ENCODE data around the gene NEU1. TPM values are rescaled to one million over a fixed set of nuclear protein-coding genes. Genes with fewer than 3 reads are reported as not detected.
A peak's percentile ranks its signal among the peaks of the same experiment; 100 is the strongest.
"Not testable (repeated sequence)": the region's sequence is repeated elsewhere in the genome, so short reads cannot be mapped to it uniquely, and the experiment has no call there.

The NEU1 gene
- total and polyA plus RNA-seq, 5 donors from 2014 or later, result 26.4 to 32.4 (median 29.1) TPM

DNA sequence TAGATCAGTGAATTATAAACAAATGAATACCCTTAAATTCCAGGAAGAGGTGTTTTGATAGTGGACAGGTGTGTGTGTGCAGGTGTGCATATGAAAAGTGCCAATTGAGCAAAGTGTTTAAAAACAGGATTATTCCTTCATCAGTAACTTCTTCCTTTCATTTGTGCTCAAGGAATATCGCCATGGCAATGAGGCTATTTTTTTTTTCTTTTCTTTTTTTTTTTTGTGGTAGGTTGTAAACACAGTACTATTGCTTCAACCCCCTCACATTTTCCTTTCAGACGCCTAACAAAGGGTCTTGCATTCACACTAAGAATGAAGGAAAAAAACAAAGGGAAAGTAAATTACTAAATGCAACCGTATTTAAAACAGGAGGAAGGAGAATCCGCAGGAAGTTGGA, 37.1 kb downstream of the NEU1 start:
- Mint-ChIP-seq H3K36me3 (no peaks in the 10 kb centered on the region), H3K4me3 (peak overlapping the region; percentile 91 to 97 (median 94)), H3K9me3 (no peaks in the 10 kb centered on the region), H3K27ac (peak overlapping the region in 2 of 3 donors; percentile 96 to 97), H3K27me3 (no peaks in the 10 kb centered on the region), H3K4me1 (peaks cover 14 to 52% (median 33%) of the 10 kb centered on the region in 4 donors)
- Histone ChIP-seq H3K27me3 (ENCODE audit: control insufficient read depth, insufficient read depth, low read length) (no peaks in the 10 kb centered on the region), H3K27ac (ENCODE audit: insufficient read depth, low read length, poor library complexity, severe bottlenecking) (peak overlapping the region; percentile 85), H3K9me3 (ENCODE audit: control insufficient read depth in 2 of 2, low read length in 2 of 2) (no peaks in the 10 kb centered on the region), H3K4me3 (ENCODE audit: low read depth, low read length) (no peak overlapping the region), H3K4me1 (ENCODE audit: control insufficient read depth, insufficient read depth, low read length, poor library complexity, severe bottlenecking) (peaks cover 40% of the 10 kb centered on the region), H3K36me3 (ENCODE audit: control insufficient read depth, insufficient read depth, low read length) (no peaks in the 10 kb centered on the region)
- no peak for ATAC-seq (ENCODE audit: low read depth in 2 of 2)
- no peak for DNase-seq

GRCh38 chr6:31823592-31824196, 38.9 kb downstream of the NEU1 start:
- Mint-ChIP-seq H3K27ac (peak overlapping the region in 2 of 3 donors; percentile 23 to 78), H3K4me3 (peak overlapping the region in 3 of 4 donors; percentile 20 to 97 (median 74)), H3K4me1 (peaks cover 12 to 55% (median 33%) of the 10 kb centered on the region in 4 donors)
- not testable (repeated sequence) for H3K27me3 ChIP-seq (ENCODE audit: control insufficient read depth, insufficient read depth, low read length); H3K9me3 ChIP-seq (ENCODE audit: control insufficient read depth in 2 of 2, low read length in 2 of 2); H3K36me3 Mint-ChIP-seq; ATAC-seq (ENCODE audit: low read depth in 2 of 2); H3K9me3 Mint-ChIP-seq; H3K36me3 ChIP-seq (ENCODE audit: control insufficient read depth, insufficient read depth, low read length); H3K27me3 Mint-ChIP-seq; DNase-seq
- H3K4me3 ChIP-seq (ENCODE audit: low read depth, low read length), result peak overlapping the region; percentile 19
- peak overlapping the region; percentile 87 for H3K27ac ChIP-seq (ENCODE audit: insufficient read depth, low read length, poor library complexity, severe bottlenecking)
- H3K4me1 ChIP-seq (ENCODE audit: control insufficient read depth, insufficient read depth, low read length, poor library complexity, severe bottlenecking), result peaks cover 48% of the 10 kb centered on the region

DNA sequence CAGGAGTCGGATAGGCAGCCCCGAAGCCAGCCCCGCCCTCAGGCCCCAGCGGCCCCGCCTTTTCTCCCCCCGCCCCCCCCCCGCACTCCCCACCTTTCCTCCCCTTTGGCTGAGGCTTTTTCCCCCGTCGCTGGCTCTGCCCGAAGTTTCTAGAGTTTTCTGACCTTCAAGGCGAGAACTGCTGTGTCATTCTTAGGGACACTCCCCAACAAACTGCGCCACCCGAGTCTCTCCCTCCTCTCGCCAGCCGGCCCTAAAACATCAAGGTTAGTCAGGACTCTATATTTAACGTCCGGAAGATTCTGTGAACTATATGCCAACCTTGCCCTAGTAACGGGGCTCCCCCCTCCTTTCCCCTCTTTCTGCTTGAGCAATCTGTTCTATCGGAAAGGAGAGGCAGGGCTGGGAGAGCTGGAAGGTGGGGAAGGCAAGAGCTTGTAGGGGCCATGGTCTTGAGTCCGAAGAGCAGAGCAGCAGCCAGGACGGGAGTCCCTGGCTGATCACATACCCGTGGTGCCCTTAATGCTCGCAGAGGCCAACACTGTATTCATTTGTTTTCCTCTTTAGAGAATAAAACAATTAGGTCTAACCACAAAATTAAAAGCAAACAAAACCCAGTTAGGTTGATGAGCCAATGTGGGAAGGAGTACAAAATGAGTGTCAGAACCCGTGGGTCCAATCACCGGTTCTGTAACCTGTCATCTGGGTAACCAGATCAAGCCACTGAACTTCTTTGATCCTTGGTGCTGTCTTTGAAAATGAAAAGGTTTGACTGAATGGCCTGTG, 40.4 kb downstream of the NEU1 start:
- peak; percentile 61 to 76 (median 72) for DNase-seq
- H3K9me3 Mint-ChIP-seq, result no peaks in the 10 kb centered on the region
- Histone ChIP-seq H3K27ac (ENCODE audit: insufficient read depth, low read length, poor library complexity, severe bottlenecking) (peak overlapping the region; percentile 87), H3K36me3 (ENCODE audit: control insufficient read depth, insufficient read depth, low read length) (no peaks in the 10 kb centered on the region), H3K9me3 (ENCODE audit: control insufficient read depth in 2 of 2, low read length in 2 of 2) (no peaks in the 10 kb centered on the region), H3K4me1 (ENCODE audit: control insufficient read depth, insufficient read depth, low read length, poor library complexity, severe bottlenecking) (peaks cover 58% of the 10 kb centered on the region), H3K4me3 (ENCODE audit: low read depth, low read length) (peak overlapping the region; percentile 92), H3K27me3 (ENCODE audit: control insufficient read depth, insufficient read depth, low read length) (no peaks in the 10 kb centered on the region)
- peak overlapping the region; percentile 91 to 100 (median 98) for H3K27ac Mint-ChIP-seq
- H3K36me3 Mint-ChIP-seq, result peaks cover 8% of the 10 kb centered on the region
- ATAC-seq (ENCODE audit: low read depth in 2 of 2), result peak; percentile 18 to 31
- H3K4me3 Mint-ChIP-seq, result peak overlapping the region; percentile 94 to 98 (median 98)
- H3K4me1 Mint-ChIP-seq, result peaks cover 16 to 68% (median 39%) of the 10 kb centered on the region in 4 donors
- H3K27me3 Mint-ChIP-seq, result no peaks in the 10 kb centered on the region

GRCh38 chr6:31821301-31822035, 41.2 kb downstream of the NEU1 start:
- Mint-ChIP-seq H3K4me1 (peaks cover 12 to 60% (median 35%) of the 10 kb centered on the region in 4 donors), H3K36me3 (peaks cover 8% of the 10 kb centered on the region), H3K9me3 (no peaks in the 10 kb centered on the region), H3K4me3 (peak overlapping the region; percentile 94 to 98 (median 98)), H3K27ac (peak overlapping the region; percentile 91 to 100 (median 98)), H3K27me3 (no peaks in the 10 kb centered on the region)
- Histone ChIP-seq H3K4me1 (ENCODE audit: control insufficient read depth, insufficient read depth, low read length, poor library complexity, severe bottlenecking) (peaks cover 52% of the 10 kb centered on the region), H3K9me3 (ENCODE audit: control insufficient read depth in 2 of 2, low read length in 2 of 2) (no peaks in the 10 kb centered on the region), H3K27me3 (ENCODE audit: control insufficient read depth, insufficient read depth, low read length) (no peaks in the 10 kb centered on the region), H3K4me3 (ENCODE audit: low read depth, low read length) (peak overlapping the region; percentile 92), H3K36me3 (ENCODE audit: control insufficient read depth, insufficient read depth, low read length) (no peaks in the 10 kb centered on the region), H3K27ac (ENCODE audit: insufficient read depth, low read length, poor library complexity, severe bottlenecking) (peak overlapping the region; percentile 87)
- peak in 1 of 2 donors; percentile 16 for ATAC-seq (ENCODE audit: low read depth in 2 of 2)
- DNase-seq, result peak in 1 of 3 donors; percentile 63

DNA sequence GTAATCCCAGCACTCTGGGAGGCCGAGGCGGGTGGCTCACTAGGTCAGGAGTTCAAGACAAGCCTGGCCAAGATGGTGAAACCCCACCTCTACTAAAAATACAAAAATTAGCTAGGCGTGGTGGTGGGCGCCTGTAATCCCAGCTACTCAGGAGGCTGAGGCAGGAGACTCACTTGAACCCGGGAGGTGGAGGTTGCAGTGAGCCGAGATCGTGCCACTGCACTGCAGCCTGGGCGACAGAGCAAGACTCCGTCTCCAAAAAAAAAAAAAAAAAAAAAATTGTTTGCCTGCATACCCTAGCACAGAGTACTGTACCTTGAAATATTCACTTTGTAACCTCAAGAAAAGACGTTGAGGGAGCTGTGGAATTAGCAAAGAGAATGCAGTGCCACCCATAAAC, 42.2 kb downstream of the NEU1 start:
- not testable (repeated sequence) for H3K9me3 ChIP-seq (ENCODE audit: control insufficient read depth in 2 of 2, low read length in 2 of 2); H3K27ac Mint-ChIP-seq; ATAC-seq (ENCODE audit: low read depth in 2 of 2); H3K9me3 Mint-ChIP-seq; H3K27me3 ChIP-seq (ENCODE audit: control insufficient read depth, insufficient read depth, low read length); DNase-seq; H3K36me3 ChIP-seq (ENCODE audit: control insufficient read depth, insufficient read depth, low read length); H3K36me3 Mint-ChIP-seq; H3K27me3 Mint-ChIP-seq
- Mint-ChIP-seq H3K4me3 (peak overlapping the region; percentile 94 to 98 (median 98)), H3K4me1 (peaks cover 12 to 58% (median 32%) of the 10 kb centered on the region in 4 donors)
- Histone ChIP-seq H3K27ac (ENCODE audit: insufficient read depth, low read length, poor library complexity, severe bottlenecking) (peak overlapping the region; percentile 48), H3K4me3 (ENCODE audit: low read depth, low read length) (peak overlapping the region; percentile 61), H3K4me1 (ENCODE audit: control insufficient read depth, insufficient read depth, low read length, poor library complexity, severe bottlenecking) (peaks cover 45% of the 10 kb centered on the region)

- ATAC-seq (ENCODE audit: low read depth in 2 of 2) (no peak), DNase-seq (no peak)
- Mint-ChIP-seq H3K36me3 (peaks cover 8% of the 10 kb centered on the region), H3K4me3 (peak overlapping the region; percentile 70 to 98 (median 84)), H3K9me3 (no peaks in the 10 kb centered on the region), H3K4me1 (peaks cover 12 to 53% (median 30%) of the 10 kb centered on the region in 4 donors), H3K27ac (peak overlapping the region in 2 of 3 donors; percentile 13 to 66), H3K27me3 (no peaks in the 10 kb centered on the region)
- H3K27me3 ChIP-seq (ENCODE audit: control insufficient read depth, insufficient read depth, low read length), result no peaks in the 10 kb centered on the region
- H3K27ac ChIP-seq (ENCODE audit: insufficient read depth, low read length, poor library complexity, severe bottlenecking), result peak overlapping the region; percentile 48
- H3K4me3 ChIP-seq (ENCODE audit: low read depth, low read length), result peak overlapping the region; percentile 67
- H3K4me1 ChIP-seq (ENCODE audit: control insufficient read depth, insufficient read depth, low read length, poor library complexity, severe bottlenecking), result peaks cover 48% of the 10 kb centered on the region
- no peaks in the 10 kb centered on the region for H3K36me3 ChIP-seq (ENCODE audit: control insufficient read depth, insufficient read depth, low read length)
- H3K9me3 ChIP-seq (ENCODE audit: control insufficient read depth in 2 of 2, low read length in 2 of 2), result no peaks in the 10 kb centered on the region
Observed at GRCh38 chr6:31819871-31820299, 42.7 kb downstream of the NEU1 start.

DNA sequence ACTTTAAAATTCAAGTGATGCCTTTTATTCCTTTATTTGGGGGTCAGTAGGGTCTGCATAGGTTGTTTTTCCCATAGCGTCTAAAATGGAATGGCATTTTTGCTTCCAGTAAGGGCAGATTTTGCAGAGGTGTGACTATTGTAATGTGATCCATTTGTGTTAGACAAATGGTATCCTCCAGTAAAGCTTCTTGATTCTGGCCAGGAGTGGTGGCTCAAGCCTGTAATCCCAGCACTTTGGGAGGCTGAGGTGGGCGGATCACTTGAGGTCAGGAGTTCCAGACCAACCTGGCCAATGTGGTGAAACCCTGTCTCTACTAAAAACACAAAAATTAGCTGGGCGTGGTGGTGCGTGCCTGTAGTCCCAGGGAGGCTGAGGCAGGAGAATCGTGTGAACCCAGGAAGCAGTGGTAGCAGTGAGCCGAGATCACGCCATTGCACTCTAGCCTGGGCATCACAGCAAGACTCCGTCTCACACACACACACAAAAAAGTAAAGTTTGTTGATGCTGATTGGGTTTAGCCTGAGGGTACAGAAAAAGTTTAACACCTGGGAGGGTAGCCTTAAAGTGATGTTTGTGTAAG, 44.6 kb downstream of the NEU1 start:
- Mint-ChIP-seq H3K27ac (peak overlapping the region; percentile 81 to 90 (median 86)), H3K4me1 (peaks cover 15 to 59% (median 38%) of the 10 kb centered on the region in 4 donors), H3K4me3 (peak overlapping the region; percentile 88 to 98 (median 95))
- not testable (repeated sequence) for ATAC-seq (ENCODE audit: low read depth in 2 of 2); H3K9me3 Mint-ChIP-seq; H3K27me3 ChIP-seq (ENCODE audit: control insufficient read depth, insufficient read depth, low read length); H3K9me3 ChIP-seq (ENCODE audit: control insufficient read depth in 2 of 2, low read length in 2 of 2); H3K36me3 Mint-ChIP-seq; H3K36me3 ChIP-seq (ENCODE audit: control insufficient read depth, insufficient read depth, low read length); H3K27me3 Mint-ChIP-seq
- Histone ChIP-seq H3K4me3 (ENCODE audit: low read depth, low read length) (peak overlapping the region; percentile 98), H3K27ac (ENCODE audit: insufficient read depth, low read length, poor library complexity, severe bottlenecking) (peak overlapping the region; percentile 76), H3K4me1 (ENCODE audit: control insufficient read depth, insufficient read depth, low read length, poor library complexity, severe bottlenecking) (peaks cover 58% of the 10 kb centered on the region)
- DNase-seq, result peak in 1 of 3 donors; percentile 43
